OCI-LY3 (cell line): ENCODE data around the gene CFAP68.

ENCODE experiments used
- H2AFZ ChIP-seq: fragments of 200-600, 300-600 bp; shearing (Covaris generic); 2 replicates; pipeline ENCODE4 v1.6.0; 2014; ENCODE audit warnings: antibody characterized with exemption, low read depth, low read length
- H3K27ac ChIP-seq: fragments of 200-600, 300-600 bp; sonication (generic); 2 replicates; pipeline ENCODE4 v1.5.1; 2014; ENCODE audit warnings: mild to moderate bottlenecking, low read length, moderate library complexity, mixed read lengths
- H3K27me3 ChIP-seq: fragments of 200-600, 300-600 bp; sonication (generic); 2 replicates; pipeline ENCODE4 v1.6.1; 2014; ENCODE audit warnings: low read depth, low read length, mixed read lengths
- H3K36me3 ChIP-seq: fragments of 200-600, 300-600 bp; sonication (generic); replicated peaks from 2 replicates; pipeline ENCODE3; 2014; ENCODE audit warnings: low read depth, low read length, mixed read lengths
- H3K4me1 ChIP-seq: fragments of 300-600, 200-600 bp; sonication (generic); 2 replicates; pipeline ENCODE4 v1.6.1; 2014; ENCODE audit warnings: low read length, mixed read lengths
- H3K4me2 ChIP-seq: fragments of 200-600, 300-600 bp; sonication (generic); 2 replicates; pipeline ENCODE4 v1.6.1; 2014; ENCODE audit warnings: low read length, mixed read lengths
- H3K4me3 ChIP-seq: fragments of 300-600, 200-600 bp; sonication (generic); 2 replicates; pipeline ENCODE4 v1.5.1; 2014; ENCODE audit warnings: antibody characterized with exemption, mild to moderate bottlenecking, low read length, moderate library complexity
- H3K79me2 ChIP-seq: fragments of 300-600, 200-600 bp; shearing (Covaris generic); 2 replicates; pipeline ENCODE4 v1.6.1; 2014; ENCODE audit warnings: mild to moderate bottlenecking, low read length, mixed read lengths
- H3K9ac ChIP-seq: fragments of 300-600, 200-600 bp; shearing (Covaris generic); 2 replicates; pipeline ENCODE4 v1.6.0; 2014; ENCODE audit warnings: mild to moderate bottlenecking, low read length, moderate library complexity
- H3K9me3 ChIP-seq: fragments of 200-600, 300-600 bp; shearing (Covaris generic); 2 replicates; pipeline ENCODE4 v1.6.1; 2014; ENCODE audit warnings: low read length, mixed read lengths; ENCODE audit not compliant: insufficient read depth
- H4K20me1 ChIP-seq: fragments of 200-600, 300-600 bp; sonication (generic); 2 replicates; pipeline ENCODE4 v1.6.1; 2016; ENCODE audit warnings: low read length, mixed read lengths; ENCODE audit not compliant: insufficient read depth
- CTCF ChIP-seq: fragments of 200-600, 300-600 bp; sonication (generic); IDR thresholded peaks from 2 replicates; pipeline ENCODE4 v1.5.1; 2014; ENCODE audit warnings: antibody characterized with exemption, low read length, low read depth
- EZH2phosphoT487 ChIP-seq: fragments of 200-600 bp; shearing (Covaris generic); IDR thresholded peaks from 2 replicates; pipeline ENCODE4 v1.6.1; 2018; ENCODE audit warnings: antibody characterized with exemption, mixed run types, low read depth

Gene CFAP68

GRCh38 chr11:111916768-111917167, 37.4 kb downstream of the CFAP68 start:
- Histone ChIP-seq H2AFZ (no peak overlapping the region), H4K20me1 (no peaks in the 10 kb centered on the region), H3K4me1 (no peaks in the 10 kb centered on the region), H3K9me3 (no peaks in the 10 kb centered on the region), H3K27ac (no peak overlapping the region), H3K36me3 (no peaks in the 10 kb centered on the region), H3K4me2 (no peak overlapping the region), H3K27me3 (peaks cover 11% of the 10 kb centered on the region; the same call in 1 of the 2 replicates), H3K4me3 (no peak overlapping the region), H3K79me2 (no peaks in the 10 kb centered on the region), H3K9ac (no peak overlapping the region)
- no peak for TF ChIP-seq CTCF
- TF ChIP-seq EZH2phosphoT487 = no peak

GRCh38 chr11:111917312-111917711, 38.0 kb downstream of the CFAP68 start:
- Histone ChIP-seq H3K9me3 (no peaks in the 10 kb centered on the region), H3K79me2 (no peaks in the 10 kb centered on the region), H3K4me1 (no peaks in the 10 kb centered on the region), H2AFZ (no peak overlapping the region), H3K27me3 (0 out of 2 replicates have a peak, but pooled peaks cover 7% of the 10 kb centered on the region), H3K9ac (no peak overlapping the region), H3K27ac (no peak overlapping the region), H3K36me3 (no peaks in the 10 kb centered on the region), H3K4me3 (no peak overlapping the region), H3K4me2 (no peak overlapping the region), H4K20me1 (no peaks in the 10 kb centered on the region)
- TF ChIP-seq CTCF = no peak
- no peak for TF ChIP-seq EZH2phosphoT487

GRCh38 chr11:111917788-111918187, 38.4 kb downstream of the CFAP68 start:
- no peaks in the 10 kb centered on the region for H3K9me3 ChIP-seq
- H3K36me3 ChIP-seq = no peaks in the 10 kb centered on the region
- no peak overlapping the region for H2AFZ ChIP-seq
- no peaks in the 10 kb centered on the region for H3K79me2 ChIP-seq
- no peak overlapping the region for H3K4me2 ChIP-seq
- H3K4me1 ChIP-seq = no peaks in the 10 kb centered on the region
- no peak overlapping the region for H3K9ac ChIP-seq
- no peak overlapping the region for H3K4me3 ChIP-seq
- no peak for TF ChIP-seq CTCF
- no peak for TF ChIP-seq EZH2phosphoT487
- no peaks in the 10 kb centered on the region for H4K20me1 ChIP-seq
- peaks cover 7% of the 10 kb centered on the region; the same call in 1 of the 2 replicates for H3K27me3 ChIP-seq
- H3K27ac ChIP-seq = no peak overlapping the region

- Histone ChIP-seq H4K20me1 (no peaks in the 10 kb centered on the region), H3K4me1 (no peaks in the 10 kb centered on the region), H3K27me3 (peaks cover 12% of the 10 kb centered on the region; the same call in 1 of the 2 replicates), H3K79me2 (no peaks in the 10 kb centered on the region), H3K4me3 (no peak within 1 kb of the TSS), H3K36me3 (no peaks in the 10 kb centered on the region), H3K9ac (no peak within 1 kb of the TSS), H3K9me3 (no peaks in the 10 kb centered on the region), H3K4me2 (no peak within 1 kb of the TSS), H2AFZ (no peak within 1 kb of the TSS), H3K27ac (no peak within 1 kb of the TSS)
- no peak for TF ChIP-seq CTCF
These were observed 39.3 kb downstream of the CFAP68 start, which contains the start of gene C11orf52 for GRCh38 chr11:111918390-111919256. Gene C11orf52, plus strand, starts transcription at chr11:111918913. Its CDS starts 60 bp downstream, at chr11:111918973.
